ENCODE results near the gene TRIM24.

DNA sequence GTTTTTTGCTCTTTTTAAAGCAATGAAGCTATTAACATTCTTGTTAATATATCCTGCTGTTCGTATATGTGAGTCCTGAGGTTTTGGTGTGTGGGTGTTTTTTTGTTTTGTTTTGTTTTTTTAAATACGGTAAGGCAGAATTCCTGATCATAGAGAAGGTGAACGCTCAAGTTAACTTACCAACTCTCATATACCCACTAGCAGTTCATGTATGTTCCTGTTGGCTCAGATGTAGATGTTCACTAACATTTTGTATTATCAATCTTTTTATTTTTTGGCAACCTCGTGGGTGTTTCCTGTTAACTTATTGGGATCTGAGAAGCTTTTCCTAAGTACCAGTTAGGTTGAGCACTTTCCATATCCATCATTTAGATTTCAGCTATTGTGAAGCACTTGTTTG, 20.5 kb downstream of the TRIM24 start:
- TF ChIP-seq, protein P1, sequence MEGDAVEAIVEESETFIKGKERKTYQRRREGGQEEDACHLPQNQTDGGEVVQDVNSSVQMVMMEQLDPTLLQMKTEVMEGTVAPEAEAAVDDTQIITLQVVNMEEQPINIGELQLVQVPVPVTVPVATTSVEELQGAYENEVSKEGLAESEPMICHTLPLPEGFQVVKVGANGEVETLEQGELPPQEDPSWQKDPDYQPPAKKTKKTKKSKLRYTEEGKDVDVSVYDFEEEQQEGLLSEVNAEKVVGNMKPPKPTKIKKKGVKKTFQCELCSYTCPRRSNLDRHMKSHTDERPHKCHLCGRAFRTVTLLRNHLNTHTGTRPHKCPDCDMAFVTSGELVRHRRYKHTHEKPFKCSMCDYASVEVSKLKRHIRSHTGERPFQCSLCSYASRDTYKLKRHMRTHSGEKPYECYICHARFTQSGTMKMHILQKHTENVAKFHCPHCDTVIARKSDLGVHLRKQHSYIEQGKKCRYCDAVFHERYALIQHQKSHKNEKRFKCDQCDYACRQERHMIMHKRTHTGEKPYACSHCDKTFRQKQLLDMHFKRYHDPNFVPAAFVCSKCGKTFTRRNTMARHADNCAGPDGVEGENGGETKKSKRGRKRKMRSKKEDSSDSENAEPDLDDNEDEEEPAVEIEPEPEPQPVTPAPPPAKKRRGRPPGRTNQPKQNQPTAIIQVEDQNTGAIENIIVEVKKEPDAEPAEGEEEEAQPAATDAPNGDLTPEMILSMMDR (IDR thresholded peaks at IDR 0.05; ENCODE audit: low read length) = no peak
- no peak for TF ChIP-seq EZH2 (IDR thresholded peaks at IDR 0.05; ENCODE audit: borderline replicate concordance, low read length)
